DOHH2 (cell line): ENCODE data around the gene TMEM41A.

Source experiments
- CTCF ChIP-seq: fragments of 200-600 bp; sonication (generic); IDR thresholded peaks from one replicate; pipeline ENCODE4 v1.5.1; 2014; ENCODE audit warnings: antibody characterized with exemption, mild to moderate bottlenecking, low read depth, low read length; ENCODE audit not compliant: poor library complexity, severe bottlenecking
- EZH2phosphoT487 ChIP-seq: fragments of 200-600 bp; sonication (generic); IDR thresholded peaks from 2 replicates; pipeline ENCODE4 v1.6.1; 2017; ENCODE audit warnings: borderline replicate concordance, mild to moderate bottlenecking, antibody characterized with exemption, low read length, moderate library complexity, mixed read lengths

GRCh38 chr3:185477316-185477715, 21.5 kb downstream of the TMEM41A start:
- no peak for TF ChIP-seq EZH2phosphoT487
- TF ChIP-seq CTCF = no peak
